Thyroid gland (tissue), 4 donors: ENCODE measurements around the gene TFR2. TPM values are rescaled to one million over a fixed set of nuclear protein-coding genes. Genes with fewer than 3 reads are reported as not detected.
A peak's percentile ranks its signal among the peaks of the same experiment; 100 is the strongest.
"Not testable (repeated sequence)": the region's sequence is repeated elsewhere in the genome, so short reads cannot be mapped to it uniquely, and the experiment has no call there.

Experiments used
- DNase-seq, 2 donors: peaks; one replicate each; pipeline ENCODE4 v3.0.0-alpha.2; 2019
- H3K27ac ChIP-seq, 3 donors: fragments of 200-600 bp; sonication (generic); 1 replicate in 2 of 3; 2 replicates in 1 of 3; pipeline ENCODE4 v1.5.1; 2016 to 2019; ENCODE audit warnings: mild to moderate bottlenecking in 1 of 3, moderate library complexity in 1 of 3
- H3K27me3 ChIP-seq: fragments of 200-600 bp; sonication (generic); one replicate; pipeline ENCODE4 v1.5.1; 2019
- H3K36me3 ChIP-seq, 2 donors: fragments of 200-600 bp; sonication (generic); one replicate each; pipeline ENCODE4 v1.5.1; 2016 to 2019
- H3K4me1 ChIP-seq, 2 donors: fragments of 200-600 bp; sonication (generic); one replicate each; pipeline ENCODE4 v1.5.1; 2017 to 2019
- H3K4me3 ChIP-seq, 3 donors: fragments of 200-600 bp; sonication (generic); replicated peaks in 1 of 3; 1 replicate in 2 of 3; 2 replicates in 1 of 3; pipeline ENCODE4 v1.5.1; 2016; ENCODE audit warnings: mild to moderate bottlenecking in 1 of 3
- H3K9me3 ChIP-seq: fragments of 200-600 bp; sonication (generic); one replicate; pipeline ENCODE4 v1.5.1; 2017
- POLR2A ChIP-seq, 2 donors: fragments of 450-650 bp; IDR thresholded peaks; one replicate each; pipeline ENCODE4 v1.6.1; 2017; ENCODE audit warnings: antibody characterized with exemption in 2 of 2, mild to moderate bottlenecking in 2 of 2, moderate library complexity in 1 of 2
- WGBS, 2 donors: methylation state at CpG; one replicate each; pipeline ENCODE4 v1.1.5; 2017; 5-methylcytosine and 5-hydroxymethylcytosine counted together
- intact Hi-C: fragments of 100-400 bp; cut with DNase I; formaldehyde crosslinking; loops from one replicate; pipeline ENCODE4 v1.15.1; 2023
- total RNA-seq, 4 donors: library from RNA; depleted of rRNA; stranded (reverse); fragments of >200 nt; gene quantifications; one replicate each; pipeline ENCODE4 v1.2.3, GENCODE V29; 2016
- TF ChIP-seq, protein P1 (sequence below), 6 experiments: fragments of 200-600 bp in 3 of 6; fragments of 450-650 bp in 3 of 6; sonication (generic) in 3 of 6; IDR thresholded peaks; one replicate each; pipeline ENCODE4 v1.5.1; 2016 to 2019; ENCODE audit warnings: antibody characterized with exemption in 6 of 6, mild to moderate bottlenecking in 2 of 6, inconsistent platforms in 1 of 6, moderate library complexity in 1 of 6

Gene TFR2
- total RNA-seq, 4 donors from 2014 or later, result 0.22 to 0.27 TPM; not detected in 2

- no peaks in the 10 kb centered on the region for H3K4me1 ChIP-seq
- TF ChIP-seq, protein P1, sequence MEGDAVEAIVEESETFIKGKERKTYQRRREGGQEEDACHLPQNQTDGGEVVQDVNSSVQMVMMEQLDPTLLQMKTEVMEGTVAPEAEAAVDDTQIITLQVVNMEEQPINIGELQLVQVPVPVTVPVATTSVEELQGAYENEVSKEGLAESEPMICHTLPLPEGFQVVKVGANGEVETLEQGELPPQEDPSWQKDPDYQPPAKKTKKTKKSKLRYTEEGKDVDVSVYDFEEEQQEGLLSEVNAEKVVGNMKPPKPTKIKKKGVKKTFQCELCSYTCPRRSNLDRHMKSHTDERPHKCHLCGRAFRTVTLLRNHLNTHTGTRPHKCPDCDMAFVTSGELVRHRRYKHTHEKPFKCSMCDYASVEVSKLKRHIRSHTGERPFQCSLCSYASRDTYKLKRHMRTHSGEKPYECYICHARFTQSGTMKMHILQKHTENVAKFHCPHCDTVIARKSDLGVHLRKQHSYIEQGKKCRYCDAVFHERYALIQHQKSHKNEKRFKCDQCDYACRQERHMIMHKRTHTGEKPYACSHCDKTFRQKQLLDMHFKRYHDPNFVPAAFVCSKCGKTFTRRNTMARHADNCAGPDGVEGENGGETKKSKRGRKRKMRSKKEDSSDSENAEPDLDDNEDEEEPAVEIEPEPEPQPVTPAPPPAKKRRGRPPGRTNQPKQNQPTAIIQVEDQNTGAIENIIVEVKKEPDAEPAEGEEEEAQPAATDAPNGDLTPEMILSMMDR (IDR thresholded peaks at IDR 0.05), result no peak
- no peak for TF ChIP-seq POLR2A (IDR thresholded peaks at IDR 0.05)
- DNase-seq, result no peak
- no peaks in the 10 kb centered on the region for H3K27me3 ChIP-seq
- WGBS, 2 donors, result 93 to 95% methylated on average over 5 of the region's 5 CpGs
- intact Hi-C loops, result no loop called here
- H3K9me3 ChIP-seq, result no peaks in the 10 kb centered on the region
- H3K4me3 ChIP-seq, result no peak overlapping the region
- no peaks in the 10 kb centered on the region for H3K36me3 ChIP-seq
- H3K27ac ChIP-seq, result no peak overlapping the region
Observed at GRCh38 chr7:100665168-100665726, 23.9 kb upstream of the TFR2 start.

DNA sequence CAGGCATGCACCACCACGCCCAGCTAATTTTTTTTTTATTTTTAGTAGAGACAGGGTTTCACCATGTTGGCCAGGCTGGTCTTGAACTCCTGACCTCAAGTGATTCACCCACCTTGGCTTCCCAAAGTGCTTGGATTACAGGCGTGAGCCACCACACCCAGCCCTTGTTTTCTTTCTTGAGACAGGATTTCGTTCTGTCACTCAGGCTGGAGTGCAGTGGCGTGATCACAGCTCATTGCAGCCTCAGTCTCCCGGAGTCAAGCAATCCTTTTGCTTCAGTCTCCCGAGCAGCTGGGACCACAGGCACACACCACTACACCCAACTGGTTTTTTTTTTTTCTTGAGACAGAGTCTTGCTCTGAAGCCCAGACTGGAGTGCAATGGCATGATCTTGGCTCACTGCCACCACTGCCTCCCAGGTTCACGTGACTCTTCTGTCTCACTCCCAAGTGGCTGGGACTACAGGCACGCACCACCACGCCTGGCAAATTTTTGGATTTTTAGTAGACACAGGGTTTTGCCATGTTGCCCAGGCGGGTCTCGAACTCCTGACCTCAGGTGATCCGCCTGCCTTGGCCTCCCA lies 20.9 kb upstream of the TFR2 start:
- H3K9me3 ChIP-seq, intact Hi-C loops, H3K36me3 ChIP-seq, H3K4me3 ChIP-seq, H3K4me1 ChIP-seq, H3K27ac ChIP-seq, H3K27me3 ChIP-seq: not testable (repeated sequence)
- DNase-seq, result peak; percentile 48 to 50
- WGBS, 2 donors, result 70% methylated on average over 12 of the region's 12 CpGs

DNA sequence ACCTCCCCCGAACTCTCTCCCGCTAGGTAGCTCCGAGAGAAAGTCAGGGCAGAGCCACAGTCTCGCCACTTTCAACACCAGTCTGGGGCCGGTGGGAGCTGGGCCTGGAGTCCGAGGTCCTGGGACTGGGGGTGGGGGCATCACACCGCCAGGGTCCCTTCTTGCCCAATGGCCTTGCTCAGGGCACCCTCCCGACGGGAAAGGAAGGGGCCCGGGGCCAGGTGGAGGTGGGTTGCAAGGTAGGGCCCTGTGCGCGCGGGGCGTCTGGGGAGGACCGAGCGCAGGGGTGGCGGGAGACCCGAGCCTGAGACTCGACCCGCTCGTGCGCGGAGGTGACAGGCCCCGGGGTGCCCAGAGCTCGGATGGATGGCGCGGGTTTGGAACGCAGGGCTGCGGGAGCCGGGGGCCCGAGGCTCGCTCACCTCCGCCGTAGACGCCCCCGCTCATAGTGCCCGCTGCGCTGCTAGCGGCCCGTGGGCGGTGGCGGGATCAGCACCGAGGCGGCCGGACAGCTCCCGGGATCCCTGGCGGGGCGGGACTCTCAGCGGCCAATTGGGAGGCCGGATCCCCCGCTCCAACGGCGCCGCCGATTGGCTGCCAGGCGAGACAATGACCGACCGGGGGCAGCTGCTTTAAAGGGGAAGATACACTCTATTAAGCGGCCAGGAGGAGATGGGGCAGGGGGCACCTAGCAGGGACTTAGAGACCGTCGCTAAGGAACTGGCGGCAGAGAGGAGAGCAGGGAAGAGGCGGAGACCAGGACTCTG lies 14.7 kb upstream of the TFR2 start, which contains the start of gene ACTL6B:
ACTL6B (minus strand) TSS at position 541 of the 767 bp plus-strand sequence; CDS start at position 447, 94 bp downstream.
- peaks cover 17% of the 10 kb centered on the region for H3K27me3 ChIP-seq
- no peak within 1 kb of the TSS for H3K27ac ChIP-seq
- H3K36me3 ChIP-seq, result no peaks in the 10 kb centered on the region
- peak; percentile 31 to 41 for DNase-seq
- no peak within 1 kb of the TSS for H3K4me3 ChIP-seq
- WGBS, 2 donors, result 4 to 21% methylated on average over 30 of the region's 63 CpGs
- H3K9me3 ChIP-seq, result no peaks in the 10 kb centered on the region
- intact Hi-C loops, result no loop called here
- peaks cover 0 to 4% of the 10 kb centered on the region in 2 donors for H3K4me1 ChIP-seq
- TF ChIP-seq, protein P1 (IDR thresholded peaks at IDR 0.05), result no peak
- no peak for TF ChIP-seq POLR2A (IDR thresholded peaks at IDR 0.05)

GRCh38 chr7:100654908-100655831 lies 13.8 kb upstream of the TFR2 start:
- 57% methylated on average over 17 to 20 of the region's 25 CpGs for WGBS, 2 donors
- Histone ChIP-seq H3K27me3 (peaks cover 17% of the 10 kb centered on the region), H3K27ac (no peak overlapping the region), H3K4me1 (peaks cover 0 to 4% of the 10 kb centered on the region in 2 donors), H3K4me3 (no peak overlapping the region), H3K36me3 (no peaks in the 10 kb centered on the region), H3K9me3 (no peaks in the 10 kb centered on the region)
- TF ChIP-seq, protein P1 (IDR thresholded peaks at IDR 0.05), result no peak
- no peak for TF ChIP-seq POLR2A (IDR thresholded peaks at IDR 0.05)
- intact Hi-C loops, result no loop called here
- no peak for DNase-seq

DNA sequence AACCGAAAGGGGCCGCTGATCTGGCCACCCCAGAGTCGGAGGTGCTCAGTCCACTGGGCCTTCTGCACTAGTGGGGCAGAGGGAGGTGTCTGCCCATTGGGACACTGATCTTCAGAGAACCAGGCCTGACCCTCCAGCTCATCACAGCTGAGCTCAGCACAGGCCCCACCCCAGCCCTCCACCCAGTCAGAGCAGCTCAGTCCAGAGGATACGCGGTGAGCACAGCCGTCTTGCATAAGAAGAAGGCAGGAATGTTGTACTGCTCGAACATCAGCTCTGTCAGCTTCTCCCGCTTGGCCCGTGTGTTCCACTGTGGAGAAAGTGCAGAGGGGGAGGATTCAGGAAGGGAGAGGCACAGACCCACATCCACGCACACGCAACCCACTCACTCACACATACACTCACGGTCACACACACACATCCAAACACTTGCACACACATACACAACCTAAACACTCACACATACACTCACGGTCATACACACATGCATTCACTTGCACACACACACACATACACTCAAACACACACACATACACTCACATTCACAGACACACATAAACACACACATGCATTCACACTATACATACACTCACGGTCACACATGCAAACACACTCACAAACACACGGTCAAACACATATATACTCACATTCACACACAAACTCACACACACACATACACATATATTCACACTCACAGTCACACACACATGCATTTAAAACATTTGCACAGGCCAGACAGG lies 8.6 kb upstream of the TFR2 start:
- H3K27ac ChIP-seq, result no peak overlapping the region
- no peaks in the 10 kb centered on the region for H3K36me3 ChIP-seq
- DNase-seq, result no peak
- H3K9me3 ChIP-seq, result no peaks in the 10 kb centered on the region
- TF ChIP-seq, protein P1 (IDR thresholded peaks at IDR 0.05), result no peak
- TF ChIP-seq POLR2A (IDR thresholded peaks at IDR 0.05), result no peak
- 71 to 83% methylated on average over 11 to 14 of the region's 15 CpGs for WGBS, 2 donors
- no peak overlapping the region for H3K4me3 ChIP-seq
- H3K4me1 ChIP-seq, result no peaks in the 10 kb centered on the region
- intact Hi-C loops, result no loop called here
- H3K27me3 ChIP-seq, result peaks cover 5% of the 10 kb centered on the region
